Raji (cell line): ENCODE results near the gene PHTF1.

Experiments used
- POLR2A ChIP-seq: IDR thresholded peaks from 2 replicates; pipeline ENCODE4 v1.6.1; 2011; ENCODE audit warnings: low read depth, low read length, control low read depth; ENCODE audit not compliant: insufficient read depth

Gene PHTF1

GRCh38 chr1:113691184-113691583 lies 68.1 kb downstream of the PHTF1 start:
- TF ChIP-seq POLR2A = no peak

DNA sequence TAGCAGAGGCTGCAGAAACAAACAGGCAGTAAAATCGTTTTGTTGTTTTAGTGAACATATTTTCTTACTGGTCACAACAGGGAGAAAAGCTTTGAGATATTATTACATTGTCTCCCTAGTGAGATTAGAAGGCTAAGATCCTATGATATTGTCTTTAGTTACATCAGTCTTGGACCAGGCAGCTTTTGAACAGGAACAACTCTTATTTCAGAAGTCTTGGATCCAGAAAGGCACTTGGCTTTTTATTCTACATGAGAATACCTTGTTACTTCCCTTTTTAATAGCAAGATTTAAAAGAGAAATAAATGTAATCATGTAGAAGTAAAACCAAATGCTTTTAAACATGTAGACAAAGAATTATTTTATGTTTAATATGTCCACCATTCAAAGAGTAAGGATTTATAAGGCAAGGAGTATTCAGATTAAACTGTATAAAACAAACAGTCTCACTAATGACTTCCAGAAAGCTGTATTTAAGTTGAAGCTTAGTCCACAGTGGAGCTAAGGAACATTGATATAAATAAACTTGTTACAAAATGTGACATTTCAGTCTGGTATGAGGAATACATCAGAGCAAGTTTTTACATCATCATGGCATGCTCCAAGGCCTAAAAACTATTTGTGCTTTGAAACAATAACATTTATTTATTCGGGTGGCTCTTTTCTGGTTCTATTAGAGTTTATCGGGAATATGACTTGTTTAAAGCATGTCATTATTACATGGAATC lies 72.2 kb downstream of the PHTF1 start:
- TF ChIP-seq POLR2A = no peak

- TF ChIP-seq POLR2A = no peak
These were observed 75.1 kb downstream of the PHTF1 start for GRCh38 chr1:113684153-113684541.

GRCh38 chr1:113683384-113684152 lies 75.7 kb downstream of the PHTF1 start:
- no peak for TF ChIP-seq POLR2A

DNA sequence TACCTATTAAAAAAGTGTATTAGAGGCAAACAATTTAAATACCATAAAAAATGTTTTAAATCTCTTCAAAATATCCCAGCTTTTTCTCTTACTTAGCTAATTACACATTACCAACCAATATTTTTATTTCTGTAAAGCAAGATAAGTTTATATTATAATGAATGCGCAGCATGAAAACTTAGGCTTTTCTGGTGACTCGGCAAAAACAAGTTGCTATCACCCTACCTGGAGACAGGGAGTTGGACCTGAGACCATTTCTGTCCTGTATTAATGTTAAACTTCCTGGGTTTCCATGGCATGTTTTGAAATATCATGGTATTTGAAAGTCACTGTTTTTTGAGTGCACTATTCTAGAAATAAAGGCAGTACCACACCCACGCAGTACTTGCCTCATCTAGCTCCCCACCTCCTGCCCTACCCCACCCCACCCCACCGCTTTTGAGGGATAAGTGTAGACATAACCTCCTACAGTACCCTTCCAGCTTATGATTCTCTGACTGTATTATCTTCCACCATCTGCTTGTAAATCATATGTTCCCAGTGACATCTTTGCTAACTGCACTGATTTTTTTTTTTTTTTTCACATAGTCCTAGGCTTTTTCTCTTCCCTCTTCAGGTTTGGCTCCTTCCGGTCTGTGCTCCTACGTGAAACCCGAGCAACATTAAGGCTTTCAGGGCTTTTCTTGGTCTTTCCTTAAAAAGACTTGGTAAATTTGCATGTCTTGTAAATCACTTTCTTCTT lies 77.5 kb downstream of the PHTF1 start:
- TF ChIP-seq POLR2A = no peak

- TF ChIP-seq POLR2A = no peak
These were observed 81.2 kb downstream of the PHTF1 start for GRCh38 chr1:113678159-113678469.

DNA sequence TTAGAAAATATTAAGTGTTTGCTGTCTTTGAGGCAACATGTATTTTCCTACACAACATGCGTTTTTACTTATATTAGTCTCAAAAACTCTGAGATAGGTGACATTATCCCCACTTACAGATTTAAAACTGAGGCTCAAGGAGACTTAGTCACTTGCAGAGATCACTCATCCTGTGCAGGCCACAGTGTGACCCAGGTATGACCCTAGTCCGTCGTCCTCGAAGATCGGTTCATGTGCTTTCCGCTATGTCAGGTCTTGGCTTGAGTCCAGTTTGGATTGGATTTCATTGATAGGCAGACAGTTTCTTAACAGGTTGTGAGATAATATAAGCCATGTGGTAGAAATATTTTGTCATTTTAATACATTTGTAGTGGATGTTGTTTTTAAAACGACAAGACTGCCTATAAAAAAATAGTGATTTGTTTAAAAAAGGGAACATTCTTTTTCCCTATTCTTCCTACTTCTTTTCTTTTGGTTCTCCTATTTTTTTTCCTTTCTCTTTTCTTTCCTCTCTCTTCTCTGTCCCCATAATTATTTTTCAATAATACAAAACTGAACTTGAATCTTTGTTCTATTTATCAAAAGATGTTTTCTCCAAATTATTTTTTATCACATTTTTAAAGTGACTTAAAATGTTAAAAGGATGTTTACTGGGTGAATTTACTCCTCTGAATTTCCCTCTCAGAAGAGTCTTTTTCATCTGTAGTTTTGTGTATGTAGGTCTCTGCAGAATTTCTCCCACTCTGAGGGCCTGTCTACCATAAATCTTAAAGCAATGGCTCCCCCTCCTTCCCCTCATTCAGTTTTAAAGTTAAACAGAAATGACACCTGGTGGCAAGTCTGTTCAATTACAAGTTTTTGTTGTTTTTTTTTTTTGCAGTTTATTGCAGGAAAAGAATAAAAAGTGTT lies 81.8 kb downstream of the PHTF1 start:
- no peak for TF ChIP-seq POLR2A

- no peak for TF ChIP-seq POLR2A
These were observed 82.8 kb downstream of the PHTF1 start for GRCh38 chr1:113676524-113676923.

- TF ChIP-seq POLR2A = no peak
These were observed 84.0 kb downstream of the PHTF1 start for GRCh38 chr1:113675302-113675701.

DNA sequence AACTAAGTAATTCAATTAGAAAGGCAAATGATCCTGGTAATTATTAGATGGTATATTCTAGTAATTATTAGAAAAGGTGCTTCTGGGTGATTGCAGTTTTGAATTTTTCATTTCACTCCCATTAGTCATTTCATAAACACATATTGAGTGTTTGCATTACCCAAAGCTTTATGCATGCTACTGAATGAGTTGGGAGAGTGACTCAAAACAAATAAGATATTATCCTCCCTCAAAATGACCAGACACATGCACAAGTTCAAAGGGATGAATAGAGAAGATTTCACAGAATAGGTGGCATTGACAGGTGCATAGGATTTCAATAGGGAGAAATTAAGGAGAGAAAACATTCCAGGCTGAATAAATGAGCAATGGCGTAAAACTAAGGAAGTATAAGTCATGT lies 84.7 kb downstream of the PHTF1 start:
- TF ChIP-seq POLR2A = no peak

DNA sequence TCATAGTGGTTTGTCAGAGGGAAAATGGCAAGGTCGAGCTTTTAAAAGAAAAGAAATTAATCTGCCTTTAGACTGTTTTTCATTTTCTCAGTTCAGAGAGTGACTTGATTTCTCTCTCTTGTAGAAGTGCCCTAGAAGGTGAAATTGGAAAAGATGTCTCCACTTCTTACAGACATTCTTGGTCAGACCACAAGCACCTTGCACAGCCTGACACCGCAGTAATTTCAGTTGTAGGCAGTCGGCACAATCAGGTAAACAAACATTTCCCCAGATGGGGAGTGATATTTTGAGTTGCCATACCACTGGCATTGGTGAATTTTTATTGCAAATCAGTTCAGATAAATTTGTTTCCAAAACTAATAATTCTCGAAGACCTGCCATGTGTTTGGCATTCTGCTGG lies 86.8 kb downstream of the PHTF1 start:
- TF ChIP-seq POLR2A = no peak

DNA sequence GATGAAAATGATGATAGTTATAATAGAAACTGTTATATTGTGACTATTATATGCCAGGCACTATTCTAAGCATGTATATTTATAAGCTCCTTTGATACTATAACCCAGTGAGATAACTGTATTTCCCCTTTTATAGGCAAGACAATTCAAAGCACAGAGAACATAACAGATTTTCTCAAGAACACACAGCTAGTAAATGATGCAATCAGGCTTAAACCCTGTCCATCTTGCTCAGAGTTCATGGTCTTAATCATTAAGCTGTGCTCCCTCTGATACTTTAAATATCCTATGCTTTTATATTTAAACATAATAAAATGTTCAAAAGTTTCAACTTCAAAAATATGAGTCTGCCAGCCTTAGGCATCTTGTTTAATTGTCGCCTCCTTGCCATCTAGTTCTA lies 88.6 kb downstream of the PHTF1 start:
- no peak for TF ChIP-seq POLR2A

GRCh38 chr1:113669988-113670387 lies 89.3 kb downstream of the PHTF1 start:
- no peak for TF ChIP-seq POLR2A

- no peak for TF ChIP-seq POLR2A
These were observed 93.2 kb downstream of the PHTF1 start for GRCh38 chr1:113666126-113666525.

DNA sequence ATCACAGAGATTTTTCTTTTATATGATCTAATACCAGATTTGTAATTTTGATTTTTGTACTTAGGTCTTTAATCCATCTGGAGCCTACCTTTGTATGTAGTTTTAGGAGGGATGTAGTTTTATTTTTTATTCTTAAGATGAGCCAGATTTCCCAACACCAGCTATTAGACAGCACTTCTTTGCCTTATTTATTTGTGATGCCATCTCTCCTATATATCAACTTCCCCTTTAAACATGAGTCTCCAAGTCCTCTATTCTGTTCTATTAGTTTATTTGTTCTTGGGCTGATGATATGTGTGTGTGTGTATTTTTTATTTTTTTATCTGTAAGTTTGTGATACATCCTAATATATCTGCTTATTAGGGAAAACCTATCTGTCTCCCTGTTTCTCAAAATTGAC lies 94.2 kb downstream of the PHTF1 start:
- no peak for TF ChIP-seq POLR2A
